ENCODE measurements around the gene HORMAD2.

DNA sequence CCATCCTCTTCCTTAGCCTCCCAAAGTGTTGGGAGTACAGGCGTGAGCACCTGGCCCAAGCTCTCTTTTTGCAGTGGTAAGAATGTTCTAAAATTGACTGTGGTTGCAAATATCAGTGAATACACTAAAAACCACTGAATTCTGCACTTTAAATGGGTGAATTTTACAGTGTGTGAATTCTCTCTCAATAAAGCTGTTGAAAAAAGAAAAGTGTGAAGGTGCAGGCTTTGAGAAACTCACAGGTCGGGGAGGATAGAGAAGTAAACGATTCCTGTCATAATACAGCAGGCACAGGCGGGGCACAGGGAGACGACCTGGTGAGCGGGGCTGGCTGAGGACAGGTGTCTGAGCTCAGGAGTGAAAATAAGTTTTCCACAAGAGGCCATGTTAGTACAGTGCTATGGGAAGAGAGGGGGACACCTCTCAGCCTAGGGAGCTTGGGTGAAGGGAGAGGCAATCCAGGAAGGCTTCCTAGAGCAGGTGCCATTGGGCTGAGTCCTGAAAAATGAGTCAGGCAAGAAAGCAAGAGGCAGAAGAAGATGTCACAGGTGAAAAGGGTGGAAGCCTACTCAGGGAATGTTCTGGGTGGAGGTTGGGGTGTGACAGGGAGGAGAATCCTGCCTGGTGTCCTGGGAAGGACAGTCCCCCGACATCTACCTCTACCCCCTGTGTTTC, 140.2 kb downstream of the HORMAD2 start:
- no peak for TF ChIP-seq POLR2AphosphoS5 (IDR thresholded peaks at IDR 0.05)
- TF ChIP-seq POLR2A (IDR thresholded peaks at IDR 0.05) = no peak

Measured in prostate gland (tissue), 1 donor.